ENCODE measurements around the gene HBA1. TPM values are rescaled to one million over a fixed set of nuclear protein-coding genes. Genes with fewer than 3 reads are reported as not detected.

Gene HBA1
- total and polyA plus RNA-seq, 4 donors = 38.1 to 2,695 (median 450) TPM

- Histone ChIP-seq H3K9me3 (ENCODE audit: control insufficient read depth in 4 of 4, insufficient read depth in 3 of 4, low read length in 3 of 4) (no peaks in the 10 kb centered on the region), H3K4me3 (no peak overlapping the region), H3K36me3 (ENCODE audit: control insufficient read depth in 4 of 4, insufficient read depth in 4 of 4, low read length in 4 of 4) (no peaks in the 10 kb centered on the region), H3K4me1 (ENCODE audit: control insufficient read depth in 5 of 5, insufficient read depth in 5 of 5, low read length in 5 of 5) (peaks cover 0 to 3% (median 0%) of the 10 kb centered on the region in 5 donors), H3K9ac (ENCODE audit: insufficient read depth in 1 of 2, low read length in 2 of 2) (no peak overlapping the region), H3K27me3 (ENCODE audit: control insufficient read depth in 3 of 3, insufficient read depth in 3 of 3, low read length in 2 of 3) (no peaks in the 10 kb centered on the region), H3K27ac (ENCODE audit: low read depth in 1 of 2, low read length in 1 of 2) (no peak overlapping the region)
- 73 to 82% methylated on average over 12 of the region's 12 CpGs for WGBS, 2 donors
- TF ChIP-seq CTCF (IDR thresholded peaks at IDR 0.05; ENCODE audit: control extremely low read depth, extremely low read depth) = no peak
- no peak for DNase-seq
- ATAC-seq (ENCODE audit: insufficient read depth, low FRiP score) = no peak
These were observed 34.0 kb upstream of the HBA1 start for GRCh38 chr16:142405-142967.

GRCh38 chr16:143047-143446, 33.4 kb upstream of the HBA1 start:
- Histone ChIP-seq H3K27me3 (ENCODE audit: control insufficient read depth in 3 of 3, insufficient read depth in 3 of 3, low read length in 2 of 3) (no peaks in the 10 kb centered on the region), H3K9ac (ENCODE audit: insufficient read depth in 1 of 2, low read length in 2 of 2) (no peak overlapping the region), H3K4me1 (ENCODE audit: control insufficient read depth in 5 of 5, insufficient read depth in 5 of 5, low read length in 5 of 5) (peaks cover 0 to 3% (median 0%) of the 10 kb centered on the region in 5 donors), H3K27ac (ENCODE audit: low read depth in 1 of 2, low read length in 1 of 2) (no peak overlapping the region), H3K4me3 (no peak overlapping the region), H3K36me3 (ENCODE audit: control insufficient read depth in 4 of 4, insufficient read depth in 4 of 4, low read length in 4 of 4) (no peaks in the 10 kb centered on the region), H3K9me3 (ENCODE audit: control insufficient read depth in 4 of 4, insufficient read depth in 3 of 4, low read length in 3 of 4) (no peaks in the 10 kb centered on the region)
- no peak for TF ChIP-seq CTCF (IDR thresholded peaks at IDR 0.05; ENCODE audit: control extremely low read depth, extremely low read depth)
- ATAC-seq (ENCODE audit: insufficient read depth, low FRiP score) (no peak), DNase-seq (no peak)
- WGBS, 2 donors = 82 to 91% methylated on average over 6 of the region's 6 CpGs

- WGBS, 2 donors = 65 to 67% methylated on average over 6 of the region's 6 CpGs
- ATAC-seq (ENCODE audit: insufficient read depth, low FRiP score) = no peak
- peaks cover 0 to 3% (median 0%) of the 10 kb centered on the region in 5 donors for H3K4me1 ChIP-seq (ENCODE audit: control insufficient read depth in 5 of 5, insufficient read depth in 5 of 5, low read length in 5 of 5)
- H3K9ac ChIP-seq (ENCODE audit: insufficient read depth in 1 of 2, low read length in 2 of 2) = no peak overlapping the region
- DNase-seq = no peak
- H3K36me3 ChIP-seq (ENCODE audit: control insufficient read depth in 4 of 4, insufficient read depth in 4 of 4, low read length in 4 of 4) = no peaks in the 10 kb centered on the region
- H3K4me3 ChIP-seq = no peak overlapping the region
- TF ChIP-seq CTCF (IDR thresholded peaks at IDR 0.05; ENCODE audit: control extremely low read depth, extremely low read depth) = no peak
- no peaks in the 10 kb centered on the region for H3K9me3 ChIP-seq (ENCODE audit: control insufficient read depth in 4 of 4, insufficient read depth in 3 of 4, low read length in 3 of 4)
- no peak overlapping the region for H3K27ac ChIP-seq (ENCODE audit: low read depth in 1 of 2, low read length in 1 of 2)
- H3K27me3 ChIP-seq (ENCODE audit: control insufficient read depth in 3 of 3, insufficient read depth in 3 of 3, low read length in 2 of 3) = no peaks in the 10 kb centered on the region
These were observed 33.0 kb upstream of the HBA1 start for GRCh38 chr16:143456-143855.

GRCh38 chr16:144797-145252, 31.7 kb upstream of the HBA1 start:
- no peak overlapping the region for H3K9ac ChIP-seq (ENCODE audit: insufficient read depth in 1 of 2, low read length in 2 of 2)
- TF ChIP-seq CTCF (IDR thresholded peaks at IDR 0.05; ENCODE audit: control extremely low read depth, extremely low read depth) = no peak
- no peak overlapping the region for H3K4me3 ChIP-seq
- H3K4me1 ChIP-seq (ENCODE audit: control insufficient read depth in 5 of 5, insufficient read depth in 5 of 5, low read length in 5 of 5) = peaks cover 0 to 3% (median 0%) of the 10 kb centered on the region in 5 donors
- no peak overlapping the region for H3K27ac ChIP-seq (ENCODE audit: low read depth in 1 of 2, low read length in 1 of 2)
- peaks cover 0 to 5% (median 0%) of the 10 kb centered on the region in 3 donors for H3K27me3 ChIP-seq (ENCODE audit: control insufficient read depth in 3 of 3, insufficient read depth in 3 of 3, low read length in 2 of 3)
- no peaks in the 10 kb centered on the region for H3K9me3 ChIP-seq (ENCODE audit: control insufficient read depth in 4 of 4, insufficient read depth in 3 of 4, low read length in 3 of 4)
- DNase-seq = no peak
- 79 to 83% methylated on average over 14 of the region's 14 CpGs for WGBS, 2 donors
- no peak for ATAC-seq (ENCODE audit: insufficient read depth, low FRiP score)
- H3K36me3 ChIP-seq (ENCODE audit: control insufficient read depth in 4 of 4, insufficient read depth in 4 of 4, low read length in 4 of 4) = no peaks in the 10 kb centered on the region

Measured in lung (tissue), 12 donors.